ENCODE measurements around the gene ARPIN. TPM values are rescaled to one million over a fixed set of nuclear protein-coding genes. Genes with fewer than 3 reads are reported as not detected.
A peak's percentile ranks its signal among the peaks of the same experiment; 100 is the strongest.

ARPIN gene
- total RNA-seq, 1 experiment from 2014 or later: 8.2 TPM

GRCh38 chr15:89936051-89936785 lies 23.5 kb upstream of the ARPIN start:
- no peaks in the 10 kb centered on the region for H3K27me3 ChIP-seq (replicated peaks)
- no peaks in the 10 kb centered on the region for H3K4me1 ChIP-seq (replicated peaks)
- no peak for DNase-seq (ENCODE audit: low read depth in 1 of 2, low spot score in 2 of 2)
- H3K4me3 ChIP-seq: no peak overlapping the region
- H3K36me3 ChIP-seq: no peaks in the 10 kb centered on the region
- H3K9me3 ChIP-seq (replicated peaks): no peaks in the 10 kb centered on the region
- H3K27ac ChIP-seq: no peak overlapping the region

GRCh38 chr15:89932880-89933279 lies 20.1 kb upstream of the ARPIN start:
- H3K4me3 ChIP-seq: no peak overlapping the region
- H3K9me3 ChIP-seq (replicated peaks): no peaks in the 10 kb centered on the region
- H3K27ac ChIP-seq: no peak overlapping the region
- DNase-seq (ENCODE audit: low read depth in 1 of 2, low spot score in 2 of 2): no peak
- no peaks in the 10 kb centered on the region for H3K36me3 ChIP-seq
- no peaks in the 10 kb centered on the region for H3K4me1 ChIP-seq (replicated peaks)
- H3K27me3 ChIP-seq (replicated peaks): no peaks in the 10 kb centered on the region

GRCh38 chr15:89928421-89928820 lies 15.7 kb upstream of the ARPIN start:
- H3K9me3 ChIP-seq (replicated peaks): no peaks in the 10 kb centered on the region
- 0 out of 2 replicates have a peak, but pooled peaks cover 4% of the 10 kb centered on the region for H3K27me3 ChIP-seq (replicated peaks)
- no peaks in the 10 kb centered on the region for H3K4me1 ChIP-seq (replicated peaks)
- no peak overlapping the region for H3K27ac ChIP-seq
- no peak overlapping the region for H3K4me3 ChIP-seq
- no peak for DNase-seq (ENCODE audit: low read depth in 1 of 2, low spot score in 2 of 2)
- no peaks in the 10 kb centered on the region for H3K36me3 ChIP-seq

- Histone ChIP-seq H3K9me3 (replicated peaks) (no peaks in the 10 kb centered on the region), H3K4me3 (no peak overlapping the region)
- no peak for DNase-seq (ENCODE audit: low read depth in 1 of 2, low spot score in 2 of 2)
These were observed 13.4 kb upstream of the ARPIN start for GRCh38 chr15:89926158-89926557.

GRCh38 chr15:89917442-89918101 lies 4.8 kb upstream of the ARPIN start:
- Histone ChIP-seq H3K4me3 (no peak overlapping the region), H3K27me3 (replicated peaks) (no peaks in the 10 kb centered on the region), H3K4me1 (replicated peaks) (peaks cover 4% of the 10 kb centered on the region; the same call in 1 of the 2 replicates), H3K9me3 (replicated peaks) (no peaks in the 10 kb centered on the region), H3K27ac (no peak overlapping the region), H3K36me3 (no peaks in the 10 kb centered on the region)
- no peak for DNase-seq (ENCODE audit: low read depth in 1 of 2, low spot score in 2 of 2)

More at GRCh38 chr15:89926158-89926557, 13.4 kb upstream of the ARPIN start:
- Histone ChIP-seq H3K27me3 (replicated peaks) (0 out of 2 replicates have a peak, but pooled peaks cover 4% of the 10 kb centered on the region), H3K4me1 (replicated peaks) (no peaks in the 10 kb centered on the region), H3K36me3 (no peaks in the 10 kb centered on the region), H3K27ac (no peak overlapping the region)

GRCh38 chr15:89916660-89917059 lies 3.9 kb upstream of the ARPIN start:
- Histone ChIP-seq H3K36me3 (no peaks in the 10 kb centered on the region), H3K4me1 (replicated peaks) (peaks cover 10% of the 10 kb centered on the region), H3K27me3 (replicated peaks) (no peaks in the 10 kb centered on the region), H3K4me3 (no peak overlapping the region), H3K9me3 (replicated peaks) (no peaks in the 10 kb centered on the region), H3K27ac (no peak overlapping the region)
- DNase-seq (ENCODE audit: low read depth in 1 of 2, low spot score in 2 of 2): no peak

- Histone ChIP-seq H3K27ac (no peak overlapping the region), H3K36me3 (peaks cover 4% of the 10 kb centered on the region; the same call in 1 of the 2 replicates), H3K4me1 (replicated peaks) (peaks cover 11% of the 10 kb centered on the region), H3K9me3 (replicated peaks) (no peaks in the 10 kb centered on the region), H3K27me3 (replicated peaks) (no peaks in the 10 kb centered on the region), H3K4me3 (peak overlapping the region; percentile 52)
- peak in 1 of 2 experiments; percentile 42 for DNase-seq (ENCODE audit: low read depth in 1 of 2, low spot score in 2 of 2)
These were observed 543 bp downstream of the ARPIN start for GRCh38 chr15:89912145-89912673.

GRCh38 chr15:89910891-89911626 lies 1.7 kb downstream of the ARPIN start:
- Histone ChIP-seq H3K4me1 (replicated peaks) (peaks cover 11% of the 10 kb centered on the region), H3K27ac (no peak overlapping the region), H3K36me3 (peaks cover 4% of the 10 kb centered on the region; the same call in 1 of the 2 replicates), H3K27me3 (replicated peaks) (no peaks in the 10 kb centered on the region), H3K9me3 (replicated peaks) (no peaks in the 10 kb centered on the region), H3K4me3 (no peak overlapping the region)
- no peak for DNase-seq (ENCODE audit: low read depth in 1 of 2, low spot score in 2 of 2)

GRCh38 chr15:89909611-89910010 lies 3.1 kb downstream of the ARPIN start:
- Histone ChIP-seq H3K9me3 (replicated peaks) (no peaks in the 10 kb centered on the region), H3K4me3 (no peak overlapping the region), H3K36me3 (peaks cover 4% of the 10 kb centered on the region; the same call in 1 of the 2 replicates), H3K27me3 (replicated peaks) (no peaks in the 10 kb centered on the region), H3K4me1 (replicated peaks) (peaks cover 11% of the 10 kb centered on the region), H3K27ac (no peak overlapping the region)
- DNase-seq (ENCODE audit: low read depth in 1 of 2, low spot score in 2 of 2): no peak

GRCh38 chr15:89908226-89908625 lies 4.5 kb downstream of the ARPIN start:
- no peaks in the 10 kb centered on the region for H3K9me3 ChIP-seq (replicated peaks)
- no peak overlapping the region for H3K27ac ChIP-seq
- no peak overlapping the region for H3K4me3 ChIP-seq
- no peak for DNase-seq (ENCODE audit: low read depth in 1 of 2, low spot score in 2 of 2)
- H3K4me1 ChIP-seq (replicated peaks): peaks cover 11% of the 10 kb centered on the region
- no peaks in the 10 kb centered on the region for H3K27me3 ChIP-seq (replicated peaks)
- H3K36me3 ChIP-seq: peaks cover 13% of the 10 kb centered on the region

GRCh38 chr15:89907289-89907688 lies 5.5 kb downstream of the ARPIN start:
- H3K36me3 ChIP-seq: peaks cover 19% of the 10 kb centered on the region
- no peak overlapping the region for H3K4me3 ChIP-seq
- no peaks in the 10 kb centered on the region for H3K9me3 ChIP-seq (replicated peaks)
- no peak for DNase-seq (ENCODE audit: low read depth in 1 of 2, low spot score in 2 of 2)
- H3K4me1 ChIP-seq (replicated peaks): peaks cover 7% of the 10 kb centered on the region
- H3K27me3 ChIP-seq (replicated peaks): no peaks in the 10 kb centered on the region
- H3K27ac ChIP-seq: no peak overlapping the region

- H3K36me3 ChIP-seq: peaks cover 19% of the 10 kb centered on the region
- H3K27me3 ChIP-seq (replicated peaks): no peaks in the 10 kb centered on the region
- no peak for DNase-seq (ENCODE audit: low read depth in 1 of 2, low spot score in 2 of 2)
- no peaks in the 10 kb centered on the region for H3K4me1 ChIP-seq (replicated peaks)
- no peak overlapping the region for H3K27ac ChIP-seq
- H3K9me3 ChIP-seq (replicated peaks): no peaks in the 10 kb centered on the region
- H3K4me3 ChIP-seq: no peak overlapping the region
These were observed 6.8 kb downstream of the ARPIN start for GRCh38 chr15:89905846-89906378.

GRCh38 chr15:89904519-89904918 lies 8.2 kb downstream of the ARPIN start:
- H3K4me1 ChIP-seq (replicated peaks): no peaks in the 10 kb centered on the region
- H3K27me3 ChIP-seq (replicated peaks): no peaks in the 10 kb centered on the region
- DNase-seq (ENCODE audit: low read depth in 1 of 2, low spot score in 2 of 2): no peak
- no peak overlapping the region for H3K27ac ChIP-seq
- H3K36me3 ChIP-seq: peaks cover 21% of the 10 kb centered on the region
- H3K9me3 ChIP-seq (replicated peaks): no peaks in the 10 kb centered on the region
- H3K4me3 ChIP-seq: no peak overlapping the region
